SK-N-SH (cell line): ENCODE measurements around the gene HIPK4. TPM values are rescaled to one million over a fixed set of nuclear protein-coding genes. Genes with fewer than 3 reads are reported as not detected.

ENCODE experiments used
- CTCF ChIA-PET: fragments of 300-600, 350-600 bp; formaldehyde crosslinking; extraction: SDS; loops from one replicate; lab custom pipeline; 2021; lab: Yijun Ruan, JAX
- POLR2A ChIA-PET: fragments of 350-600 bp; sonication (Branson Sonifier 250); formaldehyde crosslinking; extraction: SDS; loops from one replicate; lab custom pipeline; 2020; ENCODE audit warnings: antibody characterized with exemption, inconsistent platforms; lab: Yijun Ruan, JAX
- DNase-seq: peaks from one replicate; pipeline ENCODE4 v3.0.0; 2012
- H2AFZ ChIP-seq: fragments of 200-600 bp; sonication (generic); 2 replicates; pipeline ENCODE4 v1.8.1; 2016; ENCODE audit warnings: antibody characterized with exemption, mild to moderate bottlenecking, low read depth
- H3F3A ChIP-seq: fragments of 200-600 bp; sonication (generic); replicated peaks from 2 replicates; pipeline ENCODE3; 2016; ENCODE audit warnings: antibody characterized with exemption, mild to moderate bottlenecking; ENCODE audit not compliant: insufficient read depth
- H3K27ac ChIP-seq, 2 experiments: fragments of 200-500 bp in 1 of 2; fragments of 200-600 bp in 1 of 2; sonication (Bioruptor generic) in 1 of 2; sonication (generic), shearing (Covaris generic) in 1 of 2; 2 replicates each; pipeline versions ENCODE4 v1.5.1 to v1.6.1; 2014 to 2016; ENCODE audit warnings: low read depth in 2 of 2, inconsistent platforms in 1 of 2, low read length in 1 of 2, mild to moderate bottlenecking in 1 of 2, mixed read lengths in 1 of 2
- H3K27me3 ChIP-seq: fragments of 200-600 bp; sonication (generic), shearing (Covaris generic); 2 replicates; pipeline ENCODE4 v1.6.1; 2016; ENCODE audit warnings: mixed run types; ENCODE audit not compliant: insufficient read depth
- H3K36me3 ChIP-seq, 2 experiments: fragments of 200-500 bp in 1 of 2; fragments of 200-600 bp in 1 of 2; sonication (Bioruptor generic) in 1 of 2; sonication (generic) in 1 of 2; replicated peaks in 1 of 2; 2 replicates each; pipeline versions ENCODE3 to v1.5.1; 2014 to 2016; ENCODE audit warnings: low read length in 1 of 2, mild to moderate bottlenecking in 1 of 2; ENCODE audit not compliant: insufficient read depth in 2 of 2, control insufficient read depth in 1 of 2
- H3K4me1 ChIP-seq, 2 experiments: fragments of 200-500 bp in 1 of 2; fragments of 200-600 bp in 1 of 2; sonication (Bioruptor generic) in 1 of 2; sonication (generic), shearing (Covaris generic) in 1 of 2; 2 replicates each; pipeline versions ENCODE4 v1.5.1 to v1.6.1; 2014 to 2016; ENCODE audit warnings: low read depth in 1 of 2, low read length in 1 of 2, mixed run types in 1 of 2; ENCODE audit not compliant: insufficient read depth in 2 of 2, control insufficient read depth in 1 of 2
- H3K4me2 ChIP-seq: fragments of 200-600 bp; sonication (generic), shearing (Covaris generic); 2 replicates; pipeline ENCODE4 v1.6.1; 2017; ENCODE audit warnings: mixed run types
- H3K4me3 ChIP-seq, 2 experiments: fragments of 200-500 bp in 1 of 2; fragments of 200-600 bp in 1 of 2; sonication (Bioruptor generic) in 1 of 2; sonication (generic), shearing (Covaris generic) in 1 of 2; 2 replicates each; pipeline versions ENCODE4 v1.5.1 to v1.8.1; 2014 to 2016; ENCODE audit warnings: low read depth in 2 of 2, inconsistent platforms in 1 of 2, low read length in 1 of 2, mild to moderate bottlenecking in 1 of 2, mixed read lengths in 1 of 2, moderate library complexity in 1 of 2
- H3K79me2 ChIP-seq: fragments of 200-600 bp; sonication (generic); 2 replicates; pipeline ENCODE4 v1.8.1; 2017; ENCODE audit warnings: mild to moderate bottlenecking; ENCODE audit not compliant: insufficient read depth
- H3K9ac ChIP-seq: fragments of 200-600 bp; sonication (generic); 2 replicates; pipeline ENCODE4 v1.6.1; 2017; ENCODE audit warnings: mixed run types
- H3K9me2 ChIP-seq: fragments of 200-600 bp; sonication (generic); 2 replicates; pipeline ENCODE4 v1.6.1; 2017; ENCODE audit warnings: mixed run types
- H3K9me3 ChIP-seq: fragments of 200-600 bp; sonication (generic); 2 replicates; pipeline ENCODE4 v1.6.1; 2017; ENCODE audit warnings: mixed run types, mild to moderate bottlenecking, moderate library complexity
- H4K20me1 ChIP-seq: fragments of 200-600 bp; sonication (generic); 2 replicates; pipeline ENCODE4 v1.6.1; 2017; ENCODE audit warnings: mild to moderate bottlenecking, mixed run types; ENCODE audit not compliant: insufficient read depth
- CHD2 ChIP-seq: fragments of 150-350 bp; IDR thresholded peaks from 2 replicates; pipeline ENCODE4 v1.6.1; 2018; ENCODE audit warnings: low read length; ENCODE audit not compliant: partially characterized antibody
- EZH2phosphoT487 ChIP-seq: fragments of 200-600 bp; sonication (generic); IDR thresholded peaks from 2 replicates; pipeline ENCODE4 v1.6.1; 2017; ENCODE audit warnings: low read depth, mixed run types, mild to moderate bottlenecking, antibody characterized with exemption, moderate library complexity, borderline replicate concordance
- FOXJ3 ChIP-seq: sonication (generic); formaldehyde crosslinking; IDR thresholded peaks from 2 replicates; pipeline ENCODE4 v1.5.1; 2020; ENCODE audit warnings: mild to moderate bottlenecking, missing genetic modification reagents
- NFIC ChIP-seq: IDR thresholded peaks from 2 replicates; pipeline ENCODE4 v1.4.0; 2012; ENCODE audit warnings: borderline replicate concordance
- RCOR1 ChIP-seq: fragments of 150-350 bp; IDR thresholded peaks from 2 replicates; pipeline ENCODE4 v1.6.1; 2017; ENCODE audit warnings: antibody characterized with exemption, low read length
- SIN3A ChIP-seq: IDR thresholded peaks from 2 replicates; pipeline ENCODE4 v1.6.1; 2012; ENCODE audit warnings: low read depth, mild to moderate bottlenecking, low read length, moderate library complexity, borderline replicate concordance
- SMC3 ChIP-seq: IDR thresholded peaks from 2 replicates; pipeline ENCODE4 v1.6.1; 2012; ENCODE audit warnings: low read depth, low read length, improper control_type of control experiment
- TCF12 ChIP-seq: IDR thresholded peaks from 2 replicates; pipeline ENCODE4 v1.4.0; 2012
- USF1 ChIP-seq: IDR thresholded peaks from 2 replicates; pipeline ENCODE4 v1.4.0; 2012; ENCODE audit warnings: low read depth, borderline replicate concordance
- YY1 ChIP-seq: IDR thresholded peaks from 2 replicates; pipeline ENCODE4 v1.4.0; 2012; ENCODE audit warnings: low read depth, mild to moderate bottlenecking
- WGBS: methylation state at CpG from one replicate; pipeline ENCODE4 v1.1.6; 2017; ENCODE audit warnings: low lambda C conversion rate; 5-methylcytosine and 5-hydroxymethylcytosine counted together
- polyA plus RNA-seq, 3 experiments: library from polyadenylated mRNA; depleted of rRNA; stranded (reverse); fragments of >200 nt; gene quantifications; 2 replicates each; pipeline ENCODE4 v1.2.3, GENCODE V29; 2012
- TF ChIP-seq, protein P1 (sequence below): fragments of 200-600 bp; sonication (generic); IDR thresholded peaks from 2 replicates; pipeline ENCODE4 v1.6.1; 2017; ENCODE audit warnings: antibody characterized with exemption, mild to moderate bottlenecking, moderate library complexity
- TF ChIP-seq, protein P2 (sequence below): IDR thresholded peaks from 2 replicates; pipeline ENCODE4 v1.6.1; 2012; ENCODE audit warnings: mild to moderate bottlenecking, low read depth, low read length, moderate library complexity
- TF ChIP-seq, protein P3 (sequence below): IDR thresholded peaks from 2 replicates; pipeline ENCODE4; 2012

Gene HIPK4
- polyA plus RNA-seq, 1 of the 3 experiments (the other 2 are of a cell fraction), result 0.23 TPM

DNA sequence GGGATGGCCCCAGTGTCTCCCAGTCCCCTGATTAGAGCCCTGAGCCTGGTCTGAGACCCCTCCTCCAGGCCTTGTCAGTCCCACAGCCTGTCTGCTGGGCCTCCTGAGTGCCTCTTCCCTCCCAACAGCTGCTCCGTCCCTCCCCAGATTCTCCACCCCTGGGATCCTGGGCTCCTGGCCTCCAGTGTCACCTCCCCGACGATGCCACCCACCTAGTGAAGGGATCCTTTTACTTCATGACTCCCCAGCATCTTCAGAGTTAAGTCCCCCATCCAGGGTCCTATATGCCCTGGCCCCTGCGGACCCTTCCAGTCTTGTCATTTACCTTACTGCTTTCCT is 27.6 kb upstream of the HIPK4 start:
- Histone ChIP-seq H4K20me1 (no peaks in the 10 kb centered on the region), H3F3A (peaks cover 26% of the 10 kb centered on the region), H3K4me3 (no peak overlapping the region), H3K4me2 (no peak overlapping the region), H3K4me1 (peaks cover 5 to 6% of the 10 kb centered on the region in 2 experiments; a peak in 3 of 4 replicates), H3K9me2 (no peaks in the 10 kb centered on the region), H3K79me2 (peaks cover 12% of the 10 kb centered on the region), H3K36me3 (peaks cover 4 to 7% of the 10 kb centered on the region in 2 experiments), H3K27ac (no peak overlapping the region), H3K27me3 (no peaks in the 10 kb centered on the region), H3K9me3 (no peaks in the 10 kb centered on the region), H3K9ac (no peak overlapping the region), H2AFZ (no peak overlapping the region)
- TF ChIP-seq YY1 (no peak), FOXJ3 (CRISPR knock-in tag) (no peak), NFIC (no peak), USF1 (no peak), RCOR1 (no peak), EZH2phosphoT487 (no peak), SIN3A (no peak), SMC3 (no peak), TCF12 (no peak), CHD2 (no peak)
- TF ChIP-seq, protein P1, sequence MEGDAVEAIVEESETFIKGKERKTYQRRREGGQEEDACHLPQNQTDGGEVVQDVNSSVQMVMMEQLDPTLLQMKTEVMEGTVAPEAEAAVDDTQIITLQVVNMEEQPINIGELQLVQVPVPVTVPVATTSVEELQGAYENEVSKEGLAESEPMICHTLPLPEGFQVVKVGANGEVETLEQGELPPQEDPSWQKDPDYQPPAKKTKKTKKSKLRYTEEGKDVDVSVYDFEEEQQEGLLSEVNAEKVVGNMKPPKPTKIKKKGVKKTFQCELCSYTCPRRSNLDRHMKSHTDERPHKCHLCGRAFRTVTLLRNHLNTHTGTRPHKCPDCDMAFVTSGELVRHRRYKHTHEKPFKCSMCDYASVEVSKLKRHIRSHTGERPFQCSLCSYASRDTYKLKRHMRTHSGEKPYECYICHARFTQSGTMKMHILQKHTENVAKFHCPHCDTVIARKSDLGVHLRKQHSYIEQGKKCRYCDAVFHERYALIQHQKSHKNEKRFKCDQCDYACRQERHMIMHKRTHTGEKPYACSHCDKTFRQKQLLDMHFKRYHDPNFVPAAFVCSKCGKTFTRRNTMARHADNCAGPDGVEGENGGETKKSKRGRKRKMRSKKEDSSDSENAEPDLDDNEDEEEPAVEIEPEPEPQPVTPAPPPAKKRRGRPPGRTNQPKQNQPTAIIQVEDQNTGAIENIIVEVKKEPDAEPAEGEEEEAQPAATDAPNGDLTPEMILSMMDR, result no peak
- TF ChIP-seq, protein P2, sequence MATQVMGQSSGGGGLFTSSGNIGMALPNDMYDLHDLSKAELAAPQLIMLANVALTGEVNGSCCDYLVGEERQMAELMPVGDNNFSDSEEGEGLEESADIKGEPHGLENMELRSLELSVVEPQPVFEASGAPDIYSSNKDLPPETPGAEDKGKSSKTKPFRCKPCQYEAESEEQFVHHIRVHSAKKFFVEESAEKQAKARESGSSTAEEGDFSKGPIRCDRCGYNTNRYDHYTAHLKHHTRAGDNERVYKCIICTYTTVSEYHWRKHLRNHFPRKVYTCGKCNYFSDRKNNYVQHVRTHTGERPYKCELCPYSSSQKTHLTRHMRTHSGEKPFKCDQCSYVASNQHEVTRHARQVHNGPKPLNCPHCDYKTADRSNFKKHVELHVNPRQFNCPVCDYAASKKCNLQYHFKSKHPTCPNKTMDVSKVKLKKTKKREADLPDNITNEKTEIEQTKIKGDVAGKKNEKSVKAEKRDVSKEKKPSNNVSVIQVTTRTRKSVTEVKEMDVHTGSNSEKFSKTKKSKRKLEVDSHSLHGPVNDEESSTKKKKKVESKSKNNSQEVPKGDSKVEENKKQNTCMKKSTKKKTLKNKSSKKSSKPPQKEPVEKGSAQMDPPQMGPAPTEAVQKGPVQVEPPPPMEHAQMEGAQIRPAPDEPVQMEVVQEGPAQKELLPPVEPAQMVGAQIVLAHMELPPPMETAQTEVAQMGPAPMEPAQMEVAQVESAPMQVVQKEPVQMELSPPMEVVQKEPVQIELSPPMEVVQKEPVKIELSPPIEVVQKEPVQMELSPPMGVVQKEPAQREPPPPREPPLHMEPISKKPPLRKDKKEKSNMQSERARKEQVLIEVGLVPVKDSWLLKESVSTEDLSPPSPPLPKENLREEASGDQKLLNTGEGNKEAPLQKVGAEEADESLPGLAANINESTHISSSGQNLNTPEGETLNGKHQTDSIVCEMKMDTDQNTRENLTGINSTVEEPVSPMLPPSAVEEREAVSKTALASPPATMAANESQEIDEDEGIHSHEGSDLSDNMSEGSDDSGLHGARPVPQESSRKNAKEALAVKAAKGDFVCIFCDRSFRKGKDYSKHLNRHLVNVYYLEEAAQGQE, result no peak
- TF ChIP-seq, protein P3, sequence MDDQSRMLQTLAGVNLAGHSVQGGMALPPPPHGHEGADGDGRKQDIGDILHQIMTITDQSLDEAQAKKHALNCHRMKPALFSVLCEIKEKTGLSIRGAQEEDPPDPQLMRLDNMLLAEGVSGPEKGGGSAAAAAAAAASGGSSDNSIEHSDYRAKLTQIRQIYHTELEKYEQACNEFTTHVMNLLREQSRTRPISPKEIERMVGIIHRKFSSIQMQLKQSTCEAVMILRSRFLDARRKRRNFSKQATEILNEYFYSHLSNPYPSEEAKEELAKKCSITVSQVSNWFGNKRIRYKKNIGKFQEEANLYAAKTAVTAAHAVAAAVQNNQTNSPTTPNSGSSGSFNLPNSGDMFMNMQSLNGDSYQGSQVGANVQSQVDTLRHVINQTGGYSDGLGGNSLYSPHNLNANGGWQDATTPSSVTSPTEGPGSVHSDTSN, result no peak
- 88% methylated on average over 4 of the region's 4 CpGs for WGBS
- DNase-seq, result no peak
- CTCF ChIA-PET, result interaction anchor here (0.6 to 1.4 kb wide), 3 partner anchors 27 to 278 kb away, joined by 3 to 4 read pairs (median 3); no protein-coding TSS in a partner anchor
- POLR2A ChIA-PET, result no interaction called here
